GM12891 (cell line): ENCODE results near the gene INPP5F. TPM values are rescaled to one million over a fixed set of nuclear protein-coding genes. Genes with fewer than 3 reads are reported as not detected.

Source experiments
- DNase-seq: peaks from one replicate; pipeline ENCODE4 v3.0.0; 2011; ENCODE audit warnings: low spot score; ENCODE audit not compliant: insufficient read length
- FAIRE-seq: peaks from 2 replicates; lab custom pipeline; 2011; peaks lifted over from hg19 to GRCh38; lab: Jason Lieb, UNC
- PAX5 ChIP-seq: IDR thresholded peaks from 2 replicates; pipeline ENCODE4 v1.6.1; 2011; ENCODE audit warnings: low read length, moderate library complexity, mild to moderate bottlenecking; ENCODE audit not compliant: insufficient read depth, severe bottlenecking
- POLR2A ChIP-seq: IDR thresholded peaks from 2 replicates; pipeline ENCODE4 v1.6.1; 2011; ENCODE audit warnings: low read depth, low read length, control low read depth
- POLR2AphosphoS5 ChIP-seq: IDR thresholded peaks from 2 replicates; pipeline ENCODE4 v1.6.1; 2011; ENCODE audit warnings: low read depth, low read length, control low read depth
- POU2F2 ChIP-seq: IDR thresholded peaks from 2 replicates; pipeline ENCODE4 v1.6.1; 2011; ENCODE audit warnings: low read depth, mild to moderate bottlenecking, control low read depth, low read length, moderate library complexity
- SPI1 ChIP-seq: IDR thresholded peaks from 2 replicates; pipeline ENCODE4 v1.6.1; 2011; ENCODE audit warnings: low read depth, low read length, control low read depth
- TAF1 ChIP-seq: IDR thresholded peaks from 2 replicates; pipeline ENCODE4 v1.6.1; 2011; ENCODE audit warnings: low read depth, low read length, control low read depth
- polyA plus RNA-seq: library from polyadenylated mRNA; unstranded; fragments of >200 nt; gene quantifications from one replicate; pipeline ENCODE4 v1.2.1, GENCODE V29; 2012; ENCODE audit warnings: low read depth, missing spikeins, inconsistent platforms; ENCODE audit not compliant: missing spikeins

Gene INPP5F, protein sequence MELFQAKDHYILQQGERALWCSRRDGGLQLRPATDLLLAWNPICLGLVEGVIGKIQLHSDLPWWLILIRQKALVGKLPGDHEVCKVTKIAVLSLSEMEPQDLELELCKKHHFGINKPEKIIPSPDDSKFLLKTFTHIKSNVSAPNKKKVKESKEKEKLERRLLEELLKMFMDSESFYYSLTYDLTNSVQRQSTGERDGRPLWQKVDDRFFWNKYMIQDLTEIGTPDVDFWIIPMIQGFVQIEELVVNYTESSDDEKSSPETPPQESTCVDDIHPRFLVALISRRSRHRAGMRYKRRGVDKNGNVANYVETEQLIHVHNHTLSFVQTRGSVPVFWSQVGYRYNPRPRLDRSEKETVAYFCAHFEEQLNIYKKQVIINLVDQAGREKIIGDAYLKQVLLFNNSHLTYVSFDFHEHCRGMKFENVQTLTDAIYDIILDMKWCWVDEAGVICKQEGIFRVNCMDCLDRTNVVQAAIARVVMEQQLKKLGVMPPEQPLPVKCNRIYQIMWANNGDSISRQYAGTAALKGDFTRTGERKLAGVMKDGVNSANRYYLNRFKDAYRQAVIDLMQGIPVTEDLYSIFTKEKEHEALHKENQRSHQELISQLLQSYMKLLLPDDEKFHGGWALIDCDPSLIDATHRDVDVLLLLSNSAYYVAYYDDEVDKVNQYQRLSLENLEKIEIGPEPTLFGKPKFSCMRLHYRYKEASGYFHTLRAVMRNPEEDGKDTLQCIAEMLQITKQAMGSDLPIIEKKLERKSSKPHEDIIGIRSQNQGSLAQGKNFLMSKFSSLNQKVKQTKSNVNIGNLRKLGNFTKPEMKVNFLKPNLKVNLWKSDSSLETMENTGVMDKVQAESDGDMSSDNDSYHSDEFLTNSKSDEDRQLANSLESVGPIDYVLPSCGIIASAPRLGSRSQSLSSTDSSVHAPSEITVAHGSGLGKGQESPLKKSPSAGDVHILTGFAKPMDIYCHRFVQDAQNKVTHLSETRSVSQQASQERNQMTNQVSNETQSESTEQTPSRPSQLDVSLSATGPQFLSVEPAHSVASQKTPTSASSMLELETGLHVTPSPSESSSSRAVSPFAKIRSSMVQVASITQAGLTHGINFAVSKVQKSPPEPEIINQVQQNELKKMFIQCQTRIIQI
- 8.2 TPM for polyA plus RNA-seq

DNA sequence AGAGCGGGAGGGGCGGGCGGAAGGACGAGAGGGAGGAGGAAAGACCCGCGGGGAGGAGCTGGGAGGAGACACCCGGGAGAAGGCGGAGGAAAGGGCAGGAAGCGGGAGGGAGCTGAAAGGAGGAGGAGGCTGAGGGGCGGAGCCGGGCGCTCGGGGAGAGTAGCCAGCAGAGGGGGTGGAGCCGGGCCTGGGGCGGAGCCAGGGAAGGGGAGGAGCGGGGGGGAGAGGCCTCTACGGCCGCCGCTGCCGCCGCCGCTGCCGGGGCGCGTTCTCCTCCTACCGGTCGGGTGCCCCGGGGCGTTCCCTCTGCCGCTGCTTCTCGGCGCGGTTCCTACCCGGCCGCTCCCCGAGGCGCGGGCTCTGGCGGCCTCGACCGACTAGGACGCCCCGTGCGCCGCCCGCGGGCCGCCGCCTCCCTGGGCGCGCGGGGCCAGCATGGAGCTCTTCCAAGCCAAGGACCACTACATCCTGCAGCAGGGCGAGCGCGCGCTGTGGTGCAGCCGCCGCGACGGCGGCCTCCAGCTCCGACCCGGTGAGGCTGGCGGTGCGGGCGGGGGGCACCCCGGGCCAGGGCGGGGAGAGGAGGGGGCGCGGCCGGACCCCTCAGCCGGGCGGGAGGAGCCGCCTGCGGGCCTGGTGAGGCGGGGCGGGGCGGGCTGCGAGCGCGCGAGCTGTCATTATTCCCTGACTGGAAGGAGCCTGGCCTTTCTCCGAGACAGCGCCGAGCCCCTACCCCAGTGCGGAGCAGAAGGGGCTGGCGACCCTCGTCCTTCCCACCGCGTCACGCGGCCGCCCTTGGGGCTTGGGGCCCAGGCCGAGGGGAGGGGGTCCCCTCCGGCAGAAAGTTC is at the start of gene INPP5F:
Gene INPP5F, plus strand, starts transcription at position 223 of the 848 bp plus-strand sequence. Its CDS starts 213 bp downstream, at position 436.
- no peak for TF ChIP-seq POLR2AphosphoS5
- TF ChIP-seq POLR2A: no peak
- TF ChIP-seq TAF1: no peak
- no peak for TF ChIP-seq POU2F2
- TF ChIP-seq SPI1: no peak
- no peak for TF ChIP-seq PAX5
- DNase-seq (peak; percentile 98), FAIRE-seq (peak; percentile 94)

DNA sequence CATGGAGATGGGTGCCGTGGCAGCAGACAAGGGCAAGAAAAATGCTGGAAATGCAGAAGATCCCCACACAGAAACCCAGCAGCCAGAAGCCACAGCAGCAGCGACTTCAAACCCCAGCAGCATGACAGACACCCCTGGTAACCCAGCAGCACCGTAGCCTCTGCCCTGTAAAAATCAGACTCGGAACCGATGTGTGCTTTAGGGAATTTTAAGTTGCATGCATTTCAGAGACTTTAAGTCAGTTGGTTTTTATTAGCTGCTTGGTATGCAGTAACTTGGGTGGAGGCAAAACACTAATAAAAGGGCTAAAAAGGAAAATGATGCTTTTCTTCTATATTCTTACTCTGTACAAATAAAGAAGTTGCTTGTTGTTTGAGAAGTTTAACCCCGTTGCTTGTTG is 48.7 kb upstream of the INPP5F start:
- no peak for FAIRE-seq
- TF ChIP-seq TAF1: no peak
- TF ChIP-seq POU2F2: no peak
- TF ChIP-seq SPI1: no peak
- no peak for TF ChIP-seq POLR2AphosphoS5
- TF ChIP-seq PAX5: no peak
- TF ChIP-seq POLR2A: no peak
- no peak for DNase-seq

DNA sequence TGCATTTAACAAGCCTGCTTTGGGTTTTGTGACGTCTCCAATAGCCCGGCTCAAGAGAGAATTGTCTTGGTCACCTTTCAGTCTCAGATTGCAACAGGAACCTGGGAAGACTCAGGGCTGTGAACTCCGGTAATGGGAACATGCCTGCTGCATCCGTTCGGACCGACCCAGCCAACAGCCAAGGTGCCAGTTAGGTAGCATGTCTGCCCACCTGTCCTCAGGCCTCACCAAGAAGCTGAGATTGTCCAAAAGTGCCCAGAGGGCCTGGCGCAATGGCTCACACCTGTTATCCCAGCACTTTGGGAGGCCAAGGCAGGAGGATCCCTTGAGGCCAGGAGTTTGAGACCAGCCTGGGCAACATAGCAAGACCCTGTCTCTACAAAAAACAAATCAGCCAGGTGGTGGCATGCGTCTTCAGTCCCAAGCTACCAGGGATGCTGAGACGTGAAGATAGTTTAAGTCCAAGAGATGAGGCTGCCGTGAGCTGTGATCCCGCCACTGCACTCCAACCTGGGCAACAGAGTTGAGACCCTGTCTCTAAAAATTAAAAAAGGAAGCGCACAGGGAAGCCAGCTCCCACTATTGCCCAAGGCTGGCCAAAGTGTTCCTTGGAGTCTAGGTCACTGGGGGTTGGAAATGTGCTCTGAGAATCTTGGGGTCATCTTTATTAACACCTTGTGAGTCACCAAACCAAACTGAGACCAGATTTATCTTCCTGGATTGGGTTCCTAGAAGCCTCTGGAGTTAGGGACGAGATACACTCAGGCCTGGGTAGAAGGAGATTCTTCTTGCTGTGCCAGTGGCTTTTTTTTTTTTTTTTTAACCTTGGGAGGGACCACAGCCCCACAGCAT is 47.7 kb upstream of the INPP5F start:
- DNase-seq (no peak), FAIRE-seq (no peak)
- TF ChIP-seq PAX5 (no peak), TAF1 (no peak), SPI1 (no peak), POLR2A (no peak), POU2F2 (no peak), POLR2AphosphoS5 (no peak)

DNA sequence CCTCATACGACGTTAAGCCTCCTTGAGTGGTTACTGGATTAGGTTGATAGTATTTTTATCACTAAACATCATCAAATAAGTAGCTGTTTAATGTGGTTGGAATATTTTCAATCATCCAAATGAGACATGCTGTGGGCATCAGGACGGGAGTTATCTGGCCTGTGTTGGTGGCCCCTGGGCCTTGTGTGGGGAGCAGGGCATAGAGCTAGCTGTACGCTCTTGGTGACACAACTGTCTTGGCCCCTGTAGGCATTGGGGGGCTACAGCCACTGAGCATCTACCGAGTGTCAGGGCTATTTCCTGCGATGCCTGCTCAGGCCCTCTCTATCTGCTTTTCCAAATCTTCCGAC is 46.4 kb upstream of the INPP5F start:
- no peak for TF ChIP-seq POU2F2
- TF ChIP-seq SPI1: no peak
- no peak for TF ChIP-seq POLR2A
- TF ChIP-seq PAX5: no peak
- TF ChIP-seq TAF1: no peak
- no peak for TF ChIP-seq POLR2AphosphoS5
- DNase-seq (no peak), FAIRE-seq (no peak)

DNA sequence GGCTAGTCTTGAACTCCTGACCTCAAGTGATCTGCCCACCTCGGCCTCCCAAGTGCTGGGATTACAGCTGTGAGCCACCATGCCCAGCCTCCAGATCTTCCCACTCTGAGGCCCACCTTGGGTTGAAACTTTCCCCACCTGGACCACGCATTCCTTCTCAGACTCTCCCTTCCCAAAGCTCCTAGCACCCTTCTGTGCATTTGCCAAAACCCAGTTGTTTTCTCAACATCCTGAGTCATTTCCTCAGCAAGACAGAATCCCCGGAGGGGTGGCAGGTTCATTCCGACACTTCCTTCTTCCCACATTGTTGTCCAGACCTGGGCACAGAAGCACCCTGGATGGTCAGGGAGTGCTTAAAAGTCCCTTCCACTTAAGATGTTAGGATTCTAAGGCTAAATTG is 45.8 kb upstream of the INPP5F start:
- FAIRE-seq: no peak
- no peak for DNase-seq
- TF ChIP-seq POLR2AphosphoS5 (no peak), SPI1 (no peak), PAX5 (no peak), POU2F2 (no peak), TAF1 (no peak), POLR2A (no peak)

DNA sequence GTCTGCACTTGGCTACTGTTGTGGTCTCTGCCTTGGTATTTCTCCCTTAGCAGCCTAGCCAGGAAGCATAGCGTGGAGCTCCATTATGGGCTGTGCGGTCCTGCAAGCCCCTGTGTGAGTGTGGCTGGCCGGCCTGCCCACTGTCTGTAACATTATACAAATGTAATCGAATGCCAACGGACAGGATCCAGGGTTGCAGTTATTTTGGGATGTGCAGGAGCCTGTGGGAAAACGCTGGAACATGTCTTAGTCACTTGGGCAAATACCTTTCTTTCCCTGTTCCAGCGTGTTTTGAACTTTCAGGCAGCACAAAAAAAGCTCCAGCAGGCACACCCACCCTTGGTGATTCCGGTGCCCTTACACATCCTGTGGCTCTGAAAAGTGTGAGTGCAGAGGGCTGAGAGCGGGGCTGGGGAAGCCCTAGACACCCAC is 45.2 kb upstream of the INPP5F start:
- TF ChIP-seq PAX5 (no peak), POU2F2 (no peak), POLR2AphosphoS5 (no peak), POLR2A (no peak), SPI1 (no peak), TAF1 (no peak)
- DNase-seq (no peak), FAIRE-seq (no peak)

DNA sequence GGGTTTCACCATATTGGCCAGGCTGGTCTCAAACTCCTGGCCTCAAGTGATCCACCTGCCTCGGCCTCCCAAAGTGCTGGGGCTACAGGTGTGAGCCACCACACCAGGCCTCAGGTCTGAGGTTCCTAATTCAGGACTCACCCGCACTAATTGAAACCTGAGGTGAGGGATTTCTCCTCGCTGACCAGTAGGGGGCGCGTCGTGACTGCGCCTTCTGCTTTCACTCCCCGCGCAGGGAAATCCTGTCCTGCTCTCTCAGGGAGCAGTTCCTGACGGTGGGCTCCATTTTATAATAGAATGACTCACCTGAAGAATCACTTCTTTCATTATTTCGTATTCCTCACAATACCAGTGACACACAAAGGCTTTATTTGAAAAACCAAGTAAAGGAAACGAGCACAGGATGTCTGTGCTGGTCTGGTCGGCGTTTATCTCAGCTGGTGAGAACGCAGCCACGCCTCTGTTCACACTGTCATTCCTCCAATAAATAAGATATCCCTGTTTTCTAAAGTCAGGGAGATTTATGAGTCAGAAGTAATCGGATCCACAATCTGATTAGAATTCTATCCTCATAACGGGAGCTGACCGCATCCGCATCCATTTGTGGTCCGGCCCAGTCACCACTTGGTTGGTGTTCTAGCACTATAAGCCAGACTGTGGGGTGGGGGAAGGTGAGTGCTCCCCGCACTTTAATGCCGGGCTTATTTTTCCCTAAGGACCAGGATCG is 39.2 kb upstream of the INPP5F start:
- DNase-seq (peak; percentile 64), FAIRE-seq (peak; percentile 69)
- peak; percentile 54 for TF ChIP-seq SPI1
- no peak for TF ChIP-seq POLR2A
